GM12878 (cell line): ENCODE measurements around the gene PI4KA. TPM values are rescaled to one million over a fixed set of nuclear protein-coding genes. Genes with fewer than 3 reads are reported as not detected.
A peak's percentile ranks its signal among the peaks of the same experiment; 100 is the strongest.
"Not testable (repeated sequence)": the region's sequence is repeated elsewhere in the genome, so short reads cannot be mapped to it uniquely, and the experiment has no call there.

Experiments used
- ATAC-seq: fragments of 200-7000 bp; cut with Tn5 transposase; 3 replicates; pipeline ENCODE4 v1.9.1; 2020; ENCODE audit warnings: mild to moderate bottlenecking, moderate library complexity
- BruUV-seq: library from RNA; stranded (reverse); fragments of 400-500 nt; replicated peaks from 2 replicates; lab custom pipeline; 2021; lab: Mats Ljungman, UMichigan
- CTCF ChIA-PET: fragments of 300-600 bp; sonication (Branson Sonifier 250); formaldehyde crosslinking; extraction: SDS; loops from one replicate; lab custom pipeline; 2021; ENCODE audit warnings: inconsistent platforms; lab: Yijun Ruan, JAX
- POLR2A ChIA-PET: fragments of 350-600 bp; formaldehyde crosslinking; extraction: SDS; loops from one replicate; lab custom pipeline; 2021; ENCODE audit warnings: inconsistent platforms; lab: Charles Lee
- RAD21 ChIA-PET: fragments of 300-600 bp; sonication (Branson Sonifier 250); formaldehyde crosslinking; loops from one replicate; lab custom pipeline; 2023; ENCODE audit warnings: antibody characterized with exemption; ENCODE audit not compliant: unreplicated experiment; lab: Charles Lee
- SMC1A ChIA-PET: fragments of 300-600 bp; sonication (Branson Sonifier 250); formaldehyde crosslinking; loops from one replicate; lab custom pipeline; 2023; ENCODE audit not compliant: unreplicated experiment, uncharacterized antibody; lab: Charles Lee
- DNase-seq: peaks from one replicate; pipeline ENCODE4 v3.0.0-alpha.2; 2011; ENCODE audit warnings: low read depth, low spot score
- FAIRE-seq: peaks from 3 replicates; lab custom pipeline; 2011; peaks lifted over from hg19 to GRCh38; lab: Jason Lieb, UNC
- H2AFZ ChIP-seq: 2 replicates; pipeline ENCODE4 v1.6.0; 2011; ENCODE audit warnings: low read depth, low read length, control low read depth; ENCODE audit not compliant: control insufficient read depth
- H3K27ac ChIP-seq: 2 replicates; pipeline ENCODE4 v1.5.1; 2011; ENCODE audit warnings: control low read depth; ENCODE audit not compliant: control insufficient read depth, insufficient read depth
- H3K27me3 ChIP-seq, 2 experiments: replicated peaks in 1 of 2; 2 replicates each; pipeline versions ENCODE4 v1.6.0 to v1.6.1; 2011; ENCODE audit warnings: low read length in 1 of 2; ENCODE audit not compliant: control insufficient read depth in 2 of 2, insufficient read depth in 2 of 2
- H3K36me3 ChIP-seq, 2 experiments: 2 replicates each; pipeline ENCODE4 v1.5.1; 2011; ENCODE audit warnings: low read length in 1 of 2; ENCODE audit not compliant: control insufficient read depth in 2 of 2, insufficient read depth in 2 of 2
- H3K4me1 ChIP-seq: 2 replicates; pipeline ENCODE4 v1.6.1; 2011; ENCODE audit warnings: mild to moderate bottlenecking, low read length, moderate library complexity, mixed read lengths; ENCODE audit not compliant: control insufficient read depth, insufficient read depth
- H3K4me2 ChIP-seq: 2 replicates; pipeline ENCODE4 v1.6.0; 2011; ENCODE audit warnings: control low read depth; ENCODE audit not compliant: control insufficient read depth, insufficient read depth
- H3K4me3 ChIP-seq: fragments of 200-600 bp; sonication (generic); 2 replicates; pipeline ENCODE4 v1.5.1; 2016
- H3K79me2 ChIP-seq: 2 replicates; pipeline ENCODE4 v1.6.0; 2011; ENCODE audit warnings: low read length; ENCODE audit not compliant: control insufficient read depth, insufficient read depth
- H3K9ac ChIP-seq: 2 replicates; pipeline ENCODE4 v1.8.0; 2011; ENCODE audit warnings: low read length, control low read depth, mixed read lengths; ENCODE audit not compliant: control insufficient read depth, insufficient read depth
- H3K9me3 ChIP-seq: replicated peaks from 3 replicates; pipeline ENCODE4 v1.5.1; 2011; ENCODE audit warnings: mild to moderate bottlenecking, low read length; ENCODE audit not compliant: control insufficient read depth, insufficient read depth
- H4K20me1 ChIP-seq: 2 replicates; pipeline ENCODE4 v1.6.0; 2011; ENCODE audit not compliant: control insufficient read depth, insufficient read depth
- ELK1 ChIP-seq: IDR thresholded peaks from 2 replicates; pipeline ENCODE4 v1.6.1; 2012; ENCODE audit warnings: low read depth, low read length, improper control_type of control experiment
- RAD21 ChIP-seq: IDR thresholded peaks from 2 replicates; pipeline ENCODE4 v1.6.1; 2011; ENCODE audit warnings: mild to moderate bottlenecking, low read depth, low read length, moderate library complexity; ENCODE audit not compliant: insufficient read depth
- TBL1XR1 ChIP-seq: IDR thresholded peaks from 2 replicates; pipeline ENCODE4 v1.6.1; 2012; ENCODE audit warnings: low read depth, low read length, improper control_type of control experiment
- WGBS: methylation state at CpG from one replicate; pipeline ENCODE4 v1.1.6; 2016; ENCODE audit warnings: low lambda C conversion rate; ENCODE audit not compliant: insufficient replicate concordance, insufficient coverage; ENCODE audit errors: missing lambda C conversion rate; 5-methylcytosine and 5-hydroxymethylcytosine counted together
- in situ Hi-C: fragments of 300-500 bp; cut with MboI; formaldehyde crosslinking; loops from 9 replicates; pipeline ENCODE4 v1.14.3; 2018; ENCODE audit warnings: mixed read lengths
- intact Hi-C: fragments of 100-400 bp; cut with micrococcal nuclease; formaldehyde crosslinking; loops from one replicate; pipeline ENCODE4 v1.14.2; 2022; ENCODE audit not compliant: unreplicated experiment
- polyA plus RNA-seq, 11 experiments: library from polyadenylated mRNA; depleted of rRNA in 4 of 11; unstranded in 6 of 11; stranded (reverse) in 5 of 11; fragments of >200 nt; fragmentation: Nextera tagmentation in 4 of 11; fragmentation: Illumina TruSeq in 1 of 11; extraction: Ambion mirVana in 4 of 11; extraction: Trizol in 1 of 11; gene quantifications; 1 replicate in 1 of 11; 2 replicates in 10 of 11; pipeline versions ENCODE4 v1.2.1 to v1.2.3, GENCODE V29; 2011 to 2016; ENCODE audit warnings: inconsistent platforms in 2 of 11, missing spikeins in 2 of 11, low read depth in 1 of 11
- total RNA-seq, 4 experiments: library from RNA; depleted of rRNA in 3 of 4; stranded (reverse); fragments of >200 nt in 3 of 4; fragmentation: Illumina TruSeq in 1 of 4; extraction: Trizol in 1 of 4; gene quantifications; 2 replicates each; pipeline versions ENCODE4 v1.2.1 to v1.2.3, GENCODE V29; 2013 to 2021
- TF ChIP-seq, protein P1 (sequence below), 3 experiments: IDR thresholded peaks in 2 of 3; conservative IDR thresholded peaks in 1 of 3; 2 replicates each; pipeline ENCODE4 v1.5.1; 2011; ENCODE audit warnings: low read depth in 3 of 3, low read length in 3 of 3, mild to moderate bottlenecking in 3 of 3, control low read depth in 2 of 3, moderate library complexity in 2 of 3, inconsistent platforms in 1 of 3, mixed read lengths in 1 of 3; ENCODE audit not compliant: control insufficient read depth in 2 of 3, insufficient read depth in 1 of 3; ENCODE audit errors: extremely low read depth in 1 of 3

Gene PI4KA
- total and polyA plus RNA-seq, 10 of the 15 experiments (the other 5 are each of a cell fraction or from before 2014, with no cell fraction given): 4.2 to 78.4 (median 42.1) TPM

GRCh38 chr22:20771918-20772625 lies 86.5 kb downstream of the PI4KA start:
- Histone ChIP-seq H3K4me3 (no peak overlapping the region), H3K36me3 (no peaks in the 10 kb centered on the region; a peak in 1 of 4 replicates), H3K4me2 (no peak overlapping the region), H4K20me1 (no peaks in the 10 kb centered on the region), H3K4me1 (no peaks in the 10 kb centered on the region), H2AFZ (no peak overlapping the region), H3K9me3 (no peaks in the 10 kb centered on the region), H3K9ac (no peak overlapping the region), H3K27ac (no peak overlapping the region), H3K27me3 (no peaks in the 10 kb centered on the region), H3K79me2 (no peaks in the 10 kb centered on the region)
- ChIA-PET SMC1A (no interaction called here), RAD21 (no interaction called here), CTCF (interaction anchor here (1.8 to 3.1 kb wide), 2 partner anchors 8 to 12 kb away, joined by 6 to 21 read pairs; no protein-coding TSS in a partner anchor), POLR2A (interaction anchor here (0.7 kb wide), 1 partner anchor 41 kb away, joined by 3 read pairs; no protein-coding TSS in a partner anchor)
- 97% methylated on average over 9 of the region's 9 CpGs for WGBS
- TF ChIP-seq, protein P1, sequence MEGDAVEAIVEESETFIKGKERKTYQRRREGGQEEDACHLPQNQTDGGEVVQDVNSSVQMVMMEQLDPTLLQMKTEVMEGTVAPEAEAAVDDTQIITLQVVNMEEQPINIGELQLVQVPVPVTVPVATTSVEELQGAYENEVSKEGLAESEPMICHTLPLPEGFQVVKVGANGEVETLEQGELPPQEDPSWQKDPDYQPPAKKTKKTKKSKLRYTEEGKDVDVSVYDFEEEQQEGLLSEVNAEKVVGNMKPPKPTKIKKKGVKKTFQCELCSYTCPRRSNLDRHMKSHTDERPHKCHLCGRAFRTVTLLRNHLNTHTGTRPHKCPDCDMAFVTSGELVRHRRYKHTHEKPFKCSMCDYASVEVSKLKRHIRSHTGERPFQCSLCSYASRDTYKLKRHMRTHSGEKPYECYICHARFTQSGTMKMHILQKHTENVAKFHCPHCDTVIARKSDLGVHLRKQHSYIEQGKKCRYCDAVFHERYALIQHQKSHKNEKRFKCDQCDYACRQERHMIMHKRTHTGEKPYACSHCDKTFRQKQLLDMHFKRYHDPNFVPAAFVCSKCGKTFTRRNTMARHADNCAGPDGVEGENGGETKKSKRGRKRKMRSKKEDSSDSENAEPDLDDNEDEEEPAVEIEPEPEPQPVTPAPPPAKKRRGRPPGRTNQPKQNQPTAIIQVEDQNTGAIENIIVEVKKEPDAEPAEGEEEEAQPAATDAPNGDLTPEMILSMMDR (IDR thresholded peaks at IDR 0.05 in 2 of 3, conservative IDR thresholded peaks at IDR 0.05 in 1 of 3; ENCODE audit: control insufficient read depth in 2 of 3, extremely low read depth in 1 of 3, insufficient read depth in 1 of 3, low read depth in 3 of 3, low read length in 3 of 3): 0 out of 6 replicates have a peak, but pooled peaks of 1 of the 3 experiments have one; percentile 20
- TF ChIP-seq RAD21 (no peak), TBL1XR1 (no peak), ELK1 (no peak)
- DNase-seq: no peak
- ATAC-seq: 0 out of 3 replicates have a peak, but pooled peaks have one; percentile 35
- BruUV-seq: no TSS peak
- FAIRE-seq: no peak
- in situ Hi-C loops: no loop called here
- intact Hi-C loops: no loop called here

DNA sequence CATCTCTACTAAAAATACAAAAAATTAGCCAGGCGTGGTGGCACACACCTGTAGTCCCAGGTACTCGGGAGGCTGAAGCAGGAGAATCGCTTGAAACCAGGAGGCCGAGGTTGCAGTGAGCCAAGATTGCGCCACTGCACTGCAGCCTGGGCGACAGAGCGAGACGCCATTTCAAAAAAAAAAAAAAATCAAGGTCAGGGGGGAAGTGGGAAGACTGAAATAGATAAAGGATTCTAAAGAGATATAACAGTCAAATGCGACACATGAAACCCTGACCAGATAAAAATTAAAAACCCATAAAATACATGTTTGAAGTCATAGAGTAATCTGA lies 89.2 kb downstream of the PI4KA start:
- POLR2A ChIA-PET, intact Hi-C loops, H3K4me3 ChIP-seq, H3K27ac ChIP-seq, in situ Hi-C loops, ATAC-seq, SMC1A ChIA-PET, FAIRE-seq, RAD21 ChIA-PET, H3K4me1 ChIP-seq, H3K27me3 ChIP-seq, CTCF ChIA-PET, DNase-seq, H3K9ac ChIP-seq, H3K36me3 ChIP-seq, BruUV-seq, H4K20me1 ChIP-seq, H2AFZ ChIP-seq, H3K9me3 ChIP-seq, H3K4me2 ChIP-seq, H3K79me2 ChIP-seq: not testable (repeated sequence)
- WGBS: 99% methylated on average over 8 of the region's 9 CpGs
